A673 (cell line): ENCODE data around the gene WDPCP.

Experiments used
- EZH2 ChIP-seq: fragments of 200-600 bp; sonication (generic); IDR thresholded peaks from 2 replicates; pipeline ENCODE4 v1.6.1; 2017; ENCODE audit warnings: borderline replicate concordance, low read depth, mild to moderate bottlenecking, mixed read lengths, antibody characterized with exemption, low read length; ENCODE audit not compliant: poor library complexity, severe bottlenecking
- TF ChIP-seq, protein P1 (sequence below): fragments of 300-800, 200-600 bp; sonication (generic); conservative IDR thresholded peaks from 2 replicates; pipeline ENCODE4 v1.5.1; 2017; ENCODE audit warnings: low read depth, mild to moderate bottlenecking, antibody characterized with exemption, low read length, moderate library complexity, mixed read lengths

DNA sequence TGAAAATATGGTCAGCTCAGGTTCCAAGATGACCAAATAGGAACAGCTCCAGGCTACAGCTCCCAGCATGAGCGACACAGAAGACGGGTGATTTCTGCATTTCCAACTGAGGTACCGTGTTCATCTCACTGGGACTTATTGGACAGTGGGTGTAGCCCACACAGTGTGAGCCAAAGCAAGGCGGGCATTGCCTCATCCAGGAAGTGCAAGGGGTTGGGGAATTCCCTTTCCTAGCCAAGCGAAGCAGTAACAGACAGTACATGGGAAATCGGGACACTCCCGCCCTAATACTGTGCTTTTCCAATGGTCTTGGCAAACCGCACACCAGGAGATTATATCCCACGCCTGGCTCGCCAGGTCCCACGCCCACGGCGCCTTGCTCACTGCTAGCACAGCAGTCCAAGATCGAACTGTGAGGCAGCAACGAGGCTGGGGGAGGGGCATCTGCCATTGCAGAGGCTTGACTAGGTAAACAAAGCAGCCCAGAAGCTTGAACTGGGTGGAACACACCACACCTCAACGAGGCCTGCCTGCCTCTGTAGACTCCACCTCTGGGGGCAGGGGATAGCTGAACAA is 57.5 kb downstream of the WDPCP start:
- TF ChIP-seq, protein P1, sequence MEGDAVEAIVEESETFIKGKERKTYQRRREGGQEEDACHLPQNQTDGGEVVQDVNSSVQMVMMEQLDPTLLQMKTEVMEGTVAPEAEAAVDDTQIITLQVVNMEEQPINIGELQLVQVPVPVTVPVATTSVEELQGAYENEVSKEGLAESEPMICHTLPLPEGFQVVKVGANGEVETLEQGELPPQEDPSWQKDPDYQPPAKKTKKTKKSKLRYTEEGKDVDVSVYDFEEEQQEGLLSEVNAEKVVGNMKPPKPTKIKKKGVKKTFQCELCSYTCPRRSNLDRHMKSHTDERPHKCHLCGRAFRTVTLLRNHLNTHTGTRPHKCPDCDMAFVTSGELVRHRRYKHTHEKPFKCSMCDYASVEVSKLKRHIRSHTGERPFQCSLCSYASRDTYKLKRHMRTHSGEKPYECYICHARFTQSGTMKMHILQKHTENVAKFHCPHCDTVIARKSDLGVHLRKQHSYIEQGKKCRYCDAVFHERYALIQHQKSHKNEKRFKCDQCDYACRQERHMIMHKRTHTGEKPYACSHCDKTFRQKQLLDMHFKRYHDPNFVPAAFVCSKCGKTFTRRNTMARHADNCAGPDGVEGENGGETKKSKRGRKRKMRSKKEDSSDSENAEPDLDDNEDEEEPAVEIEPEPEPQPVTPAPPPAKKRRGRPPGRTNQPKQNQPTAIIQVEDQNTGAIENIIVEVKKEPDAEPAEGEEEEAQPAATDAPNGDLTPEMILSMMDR = no peak
- TF ChIP-seq EZH2 = no peak
